ACC112 (cell line): ENCODE data around the gene SLC12A7.

Experiments
- H2AFZ ChIP-seq: fragments of 200-600 bp; sonication (generic); one replicate; pipeline ENCODE4 v1.6.0; 2017; ENCODE audit warnings: antibody characterized with exemption, low read length; ENCODE audit not compliant: unreplicated experiment
- H3K27ac ChIP-seq: fragments of 200-600 bp; sonication (generic); 2 replicates; pipeline ENCODE4 v1.5.1; 2014; ENCODE audit warnings: low read depth, mild to moderate bottlenecking, antibody characterized with exemption, low read length, moderate library complexity
- H3K27me3 ChIP-seq: fragments of 200-600 bp; sonication (generic); 2 replicates; pipeline ENCODE4 v1.6.1; 2014; ENCODE audit warnings: mild to moderate bottlenecking, antibody characterized with exemption, low read length, moderate library complexity, mixed read lengths; ENCODE audit not compliant: insufficient read depth
- H3K36me3 ChIP-seq: fragments of 200-600 bp; sonication (generic); 2 replicates; pipeline ENCODE4 v1.6.1; 2016; ENCODE audit warnings: mild to moderate bottlenecking, antibody characterized with exemption, low read length, moderate library complexity, mixed read lengths; ENCODE audit not compliant: insufficient read depth
- H3K4me1 ChIP-seq: fragments of 200-600 bp; sonication (generic); one replicate; pipeline ENCODE4 v1.6.1; 2016; ENCODE audit warnings: low read length, mixed read lengths; ENCODE audit not compliant: insufficient read depth, unreplicated experiment, control insufficient read depth
- H3K4me3 ChIP-seq: fragments of 200-600 bp; sonication (generic); 2 replicates; pipeline ENCODE4 v1.5.1; 2014; ENCODE audit warnings: mild to moderate bottlenecking, low read depth, low read length
- H3K79me2 ChIP-seq: fragments of 200-600 bp; sonication (generic); one replicate; pipeline ENCODE4 v1.6.0; 2016; ENCODE audit warnings: low read length; ENCODE audit not compliant: control insufficient read depth, unreplicated experiment, insufficient read depth

SLC12A7 gene

GRCh38 chr5:1092122-1092521 lies 19.7 kb downstream of the SLC12A7 start:
- Histone ChIP-seq H3K27ac (no peak overlapping the region), H3K4me1 (peaks cover 6% of the 10 kb centered on the region), H2AFZ (no peak overlapping the region), H3K27me3 (no peaks in the 10 kb centered on the region), H3K79me2 (no peaks in the 10 kb centered on the region), H3K36me3 (no peaks in the 10 kb centered on the region), H3K4me3 (no peak overlapping the region)

- Histone ChIP-seq H2AFZ (no peak overlapping the region), H3K27me3 (no peaks in the 10 kb centered on the region), H3K4me1 (peaks cover 6% of the 10 kb centered on the region), H3K4me3 (no peak overlapping the region), H3K27ac (no peak overlapping the region), H3K36me3 (no peaks in the 10 kb centered on the region), H3K79me2 (no peaks in the 10 kb centered on the region)
These were observed 20.2 kb downstream of the SLC12A7 start for GRCh38 chr5:1091632-1092031.

GRCh38 chr5:1090538-1090937 lies 21.3 kb downstream of the SLC12A7 start:
- Histone ChIP-seq H3K27me3 (no peaks in the 10 kb centered on the region), H3K27ac (no peak overlapping the region), H3K79me2 (no peaks in the 10 kb centered on the region), H3K4me3 (no peak overlapping the region), H2AFZ (no peak overlapping the region), H3K4me1 (peaks cover 6% of the 10 kb centered on the region), H3K36me3 (no peaks in the 10 kb centered on the region)

- H3K79me2 ChIP-seq: no peaks in the 10 kb centered on the region
- no peak overlapping the region for H3K27ac ChIP-seq
- H3K4me3 ChIP-seq: no peak overlapping the region
- H3K4me1 ChIP-seq: peaks cover 6% of the 10 kb centered on the region
- H3K36me3 ChIP-seq: no peaks in the 10 kb centered on the region
- no peak overlapping the region for H2AFZ ChIP-seq
- H3K27me3 ChIP-seq: no peaks in the 10 kb centered on the region
These were observed 22.2 kb downstream of the SLC12A7 start for GRCh38 chr5:1089621-1090040.

- Histone ChIP-seq H2AFZ (no peak overlapping the region), H3K27ac (no peak overlapping the region), H3K79me2 (no peaks in the 10 kb centered on the region), H3K4me1 (peaks cover 6% of the 10 kb centered on the region), H3K4me3 (no peak overlapping the region), H3K36me3 (no peaks in the 10 kb centered on the region), H3K27me3 (no peaks in the 10 kb centered on the region)
These were observed 22.7 kb downstream of the SLC12A7 start for GRCh38 chr5:1089146-1089545.

GRCh38 chr5:1088726-1089125 lies 23.1 kb downstream of the SLC12A7 start:
- Histone ChIP-seq H3K4me3 (no peak overlapping the region), H2AFZ (no peak overlapping the region), H3K36me3 (no peaks in the 10 kb centered on the region)

GRCh38 chr5:1088031-1088430 lies 23.8 kb downstream of the SLC12A7 start:
- Histone ChIP-seq H3K36me3 (no peaks in the 10 kb centered on the region), H3K4me1 (peaks cover 6% of the 10 kb centered on the region), H3K79me2 (no peaks in the 10 kb centered on the region), H3K27ac (no peak overlapping the region), H3K4me3 (no peak overlapping the region), H3K27me3 (no peaks in the 10 kb centered on the region), H2AFZ (no peak overlapping the region)

More at GRCh38 chr5:1088726-1089125, 23.1 kb downstream of the SLC12A7 start:
- Histone ChIP-seq H3K27ac (no peak overlapping the region), H3K27me3 (no peaks in the 10 kb centered on the region), H3K79me2 (no peaks in the 10 kb centered on the region), H3K4me1 (peaks cover 6% of the 10 kb centered on the region)

- Histone ChIP-seq H3K27ac (no peak overlapping the region), H3K79me2 (no peaks in the 10 kb centered on the region), H2AFZ (no peak overlapping the region), H3K4me3 (no peak overlapping the region), H3K36me3 (no peaks in the 10 kb centered on the region), H3K27me3 (no peaks in the 10 kb centered on the region), H3K4me1 (peaks cover 6% of the 10 kb centered on the region)
These were observed 24.4 kb downstream of the SLC12A7 start for GRCh38 chr5:1087428-1087827.

- Histone ChIP-seq H2AFZ (no peak overlapping the region), H3K36me3 (no peaks in the 10 kb centered on the region), H3K27ac (no peak overlapping the region), H3K27me3 (no peaks in the 10 kb centered on the region), H3K79me2 (no peaks in the 10 kb centered on the region), H3K4me1 (peaks cover 6% of the 10 kb centered on the region), H3K4me3 (no peak overlapping the region)
These were observed 25.0 kb downstream of the SLC12A7 start for GRCh38 chr5:1086871-1087270.

GRCh38 chr5:1086137-1086536 lies 25.7 kb downstream of the SLC12A7 start:
- H3K36me3 ChIP-seq: no peaks in the 10 kb centered on the region
- H2AFZ ChIP-seq: no peak overlapping the region
- H3K4me3 ChIP-seq: no peak overlapping the region
- peaks cover 6% of the 10 kb centered on the region for H3K4me1 ChIP-seq
- H3K79me2 ChIP-seq: no peaks in the 10 kb centered on the region
- H3K27ac ChIP-seq: no peak overlapping the region
- no peaks in the 10 kb centered on the region for H3K27me3 ChIP-seq

- no peak overlapping the region for H2AFZ ChIP-seq
- no peak overlapping the region for H3K27ac ChIP-seq
- no peaks in the 10 kb centered on the region for H3K79me2 ChIP-seq
- H3K4me1 ChIP-seq: peaks cover 2% of the 10 kb centered on the region
- no peaks in the 10 kb centered on the region for H3K36me3 ChIP-seq
- no peak overlapping the region for H3K4me3 ChIP-seq
- no peaks in the 10 kb centered on the region for H3K27me3 ChIP-seq
These were observed 26.5 kb downstream of the SLC12A7 start for GRCh38 chr5:1085391-1085790.
